ENCODE results near the gene DNAJC8.

GRCh38 chr1:28159243-28159642, 73.6 kb downstream of the DNAJC8 start:
- TF ChIP-seq CTCF (IDR thresholded peaks at IDR 0.05; ENCODE audit: low read depth, low read length, poor library complexity, severe bottlenecking): no peak
- TF ChIP-seq EZH2phosphoT487 (IDR thresholded peaks at IDR 0.05; ENCODE audit: borderline replicate concordance, low read length): no peak

All from DOHH2 (cell line).